Measurements from ENCODE around the gene P2RY14.

P2RY14 gene

GRCh38 chr3:151236736-151237135, 41.6 kb downstream of the P2RY14 start:
- H3K9me3 ChIP-seq (ENCODE audit: control insufficient read depth, insufficient read depth, low read depth, low read length): no peaks in the 10 kb centered on the region
- H3K36me3 ChIP-seq (ENCODE audit: control insufficient read depth in 2 of 2, insufficient read depth in 1 of 2, low read length in 2 of 2): no peaks in the 10 kb centered on the region
- H3K4me1 ChIP-seq (ENCODE audit: control insufficient read depth, insufficient read depth, low read length): no peaks in the 10 kb centered on the region
- ChIA-PET POLR2A (no interaction called here), CTCF (interaction anchor here (0.7 to 0.9 kb wide), 2 partner anchors 11 to 89 kb away, joined by 3 read pairs; no protein-coding TSS in a partner anchor)
- TF ChIP-seq KLF10 (tag by site-specific recombination; IDR thresholded peaks at IDR 0.05) (no peak), ZNF274 (IDR thresholded peaks at IDR 0.05; ENCODE audit: low read length) (no peak), ZNF274 (tag by site-specific recombination; IDR thresholded peaks at IDR 0.05; ENCODE audit: borderline replicate concordance) (no peak), ZBTB26 (tag by site-specific recombination; optimal IDR thresholded peaks at IDR 0.05) (no peak), ZNF37A (tag by site-specific recombination; IDR thresholded peaks at IDR 0.05) (no peak), ZNF558 (tag by site-specific recombination; IDR thresholded peaks at IDR 0.05) (no peak), ZNF10 (tag by site-specific recombination; IDR thresholded peaks at IDR 0.05) (no peak), PRDM1 (tag by site-specific recombination; IDR thresholded peaks at IDR 0.05) (no peak)
- TF ChIP-seq, protein P1, sequence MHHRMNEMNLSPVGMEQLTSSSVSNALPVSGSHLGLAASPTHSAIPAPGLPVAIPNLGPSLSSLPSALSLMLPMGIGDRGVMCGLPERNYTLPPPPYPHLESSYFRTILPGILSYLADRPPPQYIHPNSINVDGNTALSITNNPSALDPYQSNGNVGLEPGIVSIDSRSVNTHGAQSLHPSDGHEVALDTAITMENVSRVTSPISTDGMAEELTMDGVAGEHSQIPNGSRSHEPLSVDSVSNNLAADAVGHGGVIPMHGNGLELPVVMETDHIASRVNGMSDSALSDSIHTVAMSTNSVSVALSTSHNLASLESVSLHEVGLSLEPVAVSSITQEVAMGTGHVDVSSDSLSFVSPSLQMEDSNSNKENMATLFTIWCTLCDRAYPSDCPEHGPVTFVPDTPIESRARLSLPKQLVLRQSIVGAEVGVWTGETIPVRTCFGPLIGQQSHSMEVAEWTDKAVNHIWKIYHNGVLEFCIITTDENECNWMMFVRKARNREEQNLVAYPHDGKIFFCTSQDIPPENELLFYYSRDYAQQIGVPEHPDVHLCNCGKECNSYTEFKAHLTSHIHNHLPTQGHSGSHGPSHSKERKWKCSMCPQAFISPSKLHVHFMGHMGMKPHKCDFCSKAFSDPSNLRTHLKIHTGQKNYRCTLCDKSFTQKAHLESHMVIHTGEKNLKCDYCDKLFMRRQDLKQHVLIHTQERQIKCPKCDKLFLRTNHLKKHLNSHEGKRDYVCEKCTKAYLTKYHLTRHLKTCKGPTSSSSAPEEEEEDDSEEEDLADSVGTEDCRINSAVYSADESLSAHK (tag by site-specific recombination; IDR thresholded peaks at IDR 0.05): no peak
- no peak overlapping the region for H3K27ac ChIP-seq (ENCODE audit: extremely low read depth, low read depth, low read length)
- H3K4me3 ChIP-seq (ENCODE audit: low read depth, low read length): no peak overlapping the region

- CTCF ChIA-PET: interaction anchor here (0.7 to 0.9 kb wide), 2 partner anchors 10 to 90 kb away, joined by 3 read pairs; no protein-coding TSS in a partner anchor
- POLR2A ChIA-PET: no interaction called here
- Histone ChIP-seq H3K4me3 (ENCODE audit: low read depth, low read length) (no peak overlapping the region), H3K9me3 (ENCODE audit: control insufficient read depth, insufficient read depth, low read depth, low read length) (no peaks in the 10 kb centered on the region), H3K36me3 (ENCODE audit: control insufficient read depth in 2 of 2, insufficient read depth in 1 of 2, low read length in 2 of 2) (no peaks in the 10 kb centered on the region), H3K27ac (ENCODE audit: extremely low read depth, low read depth, low read length) (no peak overlapping the region), H3K4me1 (ENCODE audit: control insufficient read depth, insufficient read depth, low read length) (no peaks in the 10 kb centered on the region)
- no peak for TF ChIP-seq BCL6B (tag by site-specific recombination; IDR thresholded peaks at IDR 0.05)
- TF ChIP-seq GLI4 (tag by site-specific recombination; IDR thresholded peaks at IDR 0.05): no peak
- no peak for TF ChIP-seq ZNF549 (tag by site-specific recombination; IDR thresholded peaks at IDR 0.05)
- no peak for TF ChIP-seq ZSCAN23 (tag by site-specific recombination; IDR thresholded peaks at IDR 0.05)
- TF ChIP-seq ZNF555 (tag by site-specific recombination; conservative IDR thresholded peaks at IDR 0.05): no peak
- no peak for TF ChIP-seq ZNF366 (tag by site-specific recombination; conservative IDR thresholded peaks at IDR 0.05)
- TF ChIP-seq TCF7L2 (IDR thresholded peaks at IDR 0.05; ENCODE audit: borderline replicate concordance, low read depth, low read length): no peak
- TF ChIP-seq PRDM6 (tag by site-specific recombination; IDR thresholded peaks at IDR 0.05): no peak
- no peak for TF ChIP-seq ZNF423 (tag by site-specific recombination; IDR thresholded peaks at IDR 0.05)
- no peak for TF ChIP-seq ZNF169 (tag by site-specific recombination; IDR thresholded peaks at IDR 0.05)
- TF ChIP-seq ZBTB26 (tag by site-specific recombination; optimal IDR thresholded peaks at IDR 0.05): no peak
- TF ChIP-seq ZNF223 (tag by site-specific recombination; IDR thresholded peaks at IDR 0.05): no peak
- TF ChIP-seq OVOL3 (tag by site-specific recombination; IDR thresholded peaks at IDR 0.05): no peak
- TF ChIP-seq ZBTB1 (tag by site-specific recombination; IDR thresholded peaks at IDR 0.05): no peak
- no peak for TF ChIP-seq ZNF560 (tag by site-specific recombination; IDR thresholded peaks at IDR 0.05; ENCODE audit: borderline replicate concordance)
- no peak for TF ChIP-seq ZBTB49 (tag by site-specific recombination; IDR thresholded peaks at IDR 0.05; ENCODE audit: low read depth)
Observed at GRCh38 chr3:151236316-151236715, 42.0 kb downstream of the P2RY14 start.
